Testis (tissue), 2 donors: ENCODE results near the gene DIAPH3.

Source experiments
- CTCF ChIP-seq, 3 experiments: fragments of 450-650 bp in 2 of 3; fragments of 200-600 bp in 1 of 3; sonication (generic) in 1 of 3; IDR thresholded peaks; one replicate each; pipeline ENCODE4 v1.5.1; 2016 to 2019; ENCODE audit warnings: antibody characterized with exemption in 3 of 3, mild to moderate bottlenecking in 2 of 3, moderate library complexity in 1 of 3
- POLR2A ChIP-seq: fragments of 450-650 bp; IDR thresholded peaks from one replicate; pipeline ENCODE4 v1.6.1; 2017; ENCODE audit warnings: antibody characterized with exemption, mild to moderate bottlenecking, moderate library complexity

- TF ChIP-seq CTCF (IDR thresholded peaks at IDR 0.05): no peak
- TF ChIP-seq POLR2A: no peak
These were observed 307.4 kb downstream of the DIAPH3 start for GRCh38 chr13:59856281-59856810.
